HCT116 (cell line): ENCODE results near the gene SNTG2.

Experiments used
- CTCF ChIP-seq, 3 experiments: fragments of 200-600 bp in 1 of 3; sonication (generic) in 1 of 3; IDR thresholded peaks in 2 of 3; conservative IDR thresholded peaks in 1 of 3; 2 replicates each; pipeline ENCODE4 v1.5.1; 2012 to 2017; ENCODE audit warnings: low read depth in 2 of 3, low read length in 2 of 3, antibody characterized with exemption in 1 of 3, borderline replicate concordance in 1 of 3, control low read depth in 1 of 3, mild to moderate bottlenecking in 1 of 3, mixed read lengths in 1 of 3, mixed run types in 1 of 3, moderate library complexity in 1 of 3; ENCODE audit not compliant: insufficient read depth in 1 of 3
- POLR2A ChIP-seq: IDR thresholded peaks from 2 replicates; pipeline ENCODE4 v1.7.0; 2011; ENCODE audit warnings: borderline replicate concordance; ENCODE audit not compliant: insufficient read depth, insufficient read length; ENCODE audit errors: extremely low read depth
- REST ChIP-seq: IDR thresholded peaks from 2 replicates; pipeline ENCODE4 v1.6.1; 2012; ENCODE audit warnings: low read depth

- TF ChIP-seq REST, result no peak
- no peak for TF ChIP-seq CTCF (IDR thresholded peaks at IDR 0.05 in 2 of 3, conservative IDR thresholded peaks at IDR 0.05 in 1 of 3; ENCODE audit: borderline replicate concordance in 1 of 3, insufficient read depth in 1 of 3, low read depth in 2 of 3, low read length in 2 of 3)
- no peak for TF ChIP-seq POLR2A
Observed at GRCh38 chr2:1238598-1239138, 288.0 kb downstream of the SNTG2 start.
